KBM-7 (cell line): Measurements from ENCODE around the gene CLIC4.
"Not testable (repeated sequence)": the region's sequence is repeated elsewhere in the genome, so short reads cannot be mapped to it uniquely, and the experiment has no call there.

ENCODE experiments used
- DNase-seq: peaks from one replicate; pipeline ENCODE4 v3.0.0-alpha.2; 2015
- in situ Hi-C: fragments of 300-500 bp; cut with MboI; formaldehyde crosslinking; loops from 2 replicates; pipeline ENCODE4 v1.14.3; 2020; ENCODE audit warnings: low sequenced_read_pairs, low pct_unique_long_range_greater_than_20kb, mixed read lengths

The CLIC4 gene

GRCh38 chr1:24765308-24765988 lies 20.2 kb downstream of the CLIC4 start:
- in situ Hi-C loops, result no loop called here
- peak; percentile 45 for DNase-seq

GRCh38 chr1:24767351-24767750 lies 22.1 kb downstream of the CLIC4 start:
- DNase-seq, result no peak
- in situ Hi-C loops, result no loop called here

- in situ Hi-C loops, result no loop called here
- DNase-seq, result no peak
These were observed 23.8 kb downstream of the CLIC4 start for GRCh38 chr1:24768873-24769605.

GRCh38 chr1:24769656-24770651 lies 24.7 kb downstream of the CLIC4 start:
- DNase-seq, result peak; percentile 55
- in situ Hi-C loops, result no loop called here

GRCh38 chr1:24770881-24771280 lies 25.6 kb downstream of the CLIC4 start:
- DNase-seq, result no peak

GRCh38 chr1:24771574-24771973 lies 26.3 kb downstream of the CLIC4 start:
- DNase-seq, result no peak
- in situ Hi-C loops, result no loop called here

More at GRCh38 chr1:24770881-24771280, 25.6 kb downstream of the CLIC4 start:
- in situ Hi-C loops, result no loop called here

GRCh38 chr1:24773618-24774017 lies 28.4 kb downstream of the CLIC4 start:
- DNase-seq, result no peak
- in situ Hi-C loops, result no loop called here

- in situ Hi-C loops, result no loop called here
These were observed 30.1 kb downstream of the CLIC4 start for GRCh38 chr1:24775348-24775747.

GRCh38 chr1:24775916-24776315 lies 30.7 kb downstream of the CLIC4 start:
- DNase-seq, result no peak
- in situ Hi-C loops, result no loop called here

More at GRCh38 chr1:24775348-24775747, 30.1 kb downstream of the CLIC4 start:
- no peak for DNase-seq

- in situ Hi-C loops, result no loop called here
- no peak for DNase-seq
These were observed 31.6 kb downstream of the CLIC4 start for GRCh38 chr1:24776821-24777220.

GRCh38 chr1:24778141-24778540 lies 32.9 kb downstream of the CLIC4 start:
- DNase-seq, result no peak
- in situ Hi-C loops, result no loop called here

- DNase-seq, in situ Hi-C loops: not testable (repeated sequence)
These were observed 34.0 kb downstream of the CLIC4 start for GRCh38 chr1:24779199-24779598.

- in situ Hi-C loops, result no loop called here
- DNase-seq, result no peak
These were observed 34.6 kb downstream of the CLIC4 start for GRCh38 chr1:24779689-24780464.

GRCh38 chr1:24780626-24781025 lies 35.4 kb downstream of the CLIC4 start:
- DNase-seq, in situ Hi-C loops: not testable (repeated sequence)

GRCh38 chr1:24782689-24783088 lies 37.4 kb downstream of the CLIC4 start:
- in situ Hi-C loops, result no loop called here
- no peak for DNase-seq

GRCh38 chr1:24783713-24784112 lies 38.5 kb downstream of the CLIC4 start:
- in situ Hi-C loops, result no loop called here
- DNase-seq, result no peak

GRCh38 chr1:24786191-24786590 lies 40.9 kb downstream of the CLIC4 start:
- DNase-seq, result no peak
- in situ Hi-C loops, result no loop called here

- in situ Hi-C loops, result no loop called here
- DNase-seq, result no peak
These were observed 45.2 kb downstream of the CLIC4 start for GRCh38 chr1:24790490-24790889.
